ENCODE results near the gene LPCAT2. TPM values are rescaled to one million over a fixed set of nuclear protein-coding genes. Genes with fewer than 3 reads are reported as not detected.

LPCAT2 gene
- total RNA-seq, 1 experiment from 2014 or later: 62.1 TPM

- no TSS peak for BruUV-seq (replicated peaks)
- in situ Hi-C loops (cut with HindIII; ENCODE audit: low pct_unique_long_range_greater_than_20kb, low sequenced_read_pairs): no loop called here
- no peak for TF ChIP-seq REST (IDR thresholded peaks at IDR 0.05; ENCODE audit: insufficient read depth in 1 of 2, low read depth in 2 of 2, low read length in 1 of 2)
- no peak for TF ChIP-seq SIN3A (IDR thresholded peaks at IDR 0.05; ENCODE audit: borderline replicate concordance, insufficient read depth, low read depth, low read length)
- Histone ChIP-seq H3K36me3 (ENCODE audit: control insufficient read depth, insufficient read depth, low read length) (no peaks in the 10 kb centered on the region), H3K9me3 (ENCODE audit: control insufficient read depth, insufficient read depth, low read depth, low read length) (no peaks in the 10 kb centered on the region), H3K27ac (ENCODE audit: low read length) (no peak overlapping the region), H3K4me3 (ENCODE audit: low read depth in 2 of 2, low read length in 2 of 2) (no peak overlapping the region), H3K4me1 (ENCODE audit: control insufficient read depth, insufficient read depth, low read length) (no peaks in the 10 kb centered on the region), H3K27me3 (ENCODE audit: control insufficient read depth, insufficient read depth, low read length) (no peaks in the 10 kb centered on the region)
- CTCF ChIA-PET: no interaction called here
- intact Hi-C loops (cut with micrococcal nuclease; ENCODE audit: unreplicated experiment): no loop called here
- POLR2A ChIA-PET: no interaction called here
- ATAC-seq: no peak
- DNase-seq (ENCODE audit: low read depth, low spot score): no peak
These were observed 112.9 kb downstream of the LPCAT2 start for GRCh38 chr16:55621771-55622170.

- in situ Hi-C loops (cut with HindIII; ENCODE audit: low pct_unique_long_range_greater_than_20kb, low sequenced_read_pairs): no loop called here
- TF ChIP-seq REST (IDR thresholded peaks at IDR 0.05; ENCODE audit: insufficient read depth in 1 of 2, low read depth in 2 of 2, low read length in 1 of 2) (no peak), SIN3A (IDR thresholded peaks at IDR 0.05; ENCODE audit: borderline replicate concordance, insufficient read depth, low read depth, low read length) (no peak), CTCF (IDR thresholded peaks at IDR 0.05) (no peak), POLR2AphosphoS5 (IDR thresholded peaks at IDR 0.05; ENCODE audit: low read depth, low read length) (no peak), TCF7L2 (IDR thresholded peaks at IDR 0.05; ENCODE audit: low read depth, low read length) (no peak)
- ChIA-PET POLR2A (no interaction called here), CTCF (no interaction called here)
- DNase-seq (ENCODE audit: low read depth, low spot score) (no peak), ATAC-seq (no peak)
- no peaks in the 10 kb centered on the region for H3K4me1 ChIP-seq (ENCODE audit: control insufficient read depth, insufficient read depth, low read length)
- no peak overlapping the region for H3K4me3 ChIP-seq (ENCODE audit: low read depth in 2 of 2, low read length in 2 of 2)
- no TSS peak for BruUV-seq (replicated peaks)
- no peaks in the 10 kb centered on the region for H3K36me3 ChIP-seq (ENCODE audit: control insufficient read depth, insufficient read depth, low read length)
- no peaks in the 10 kb centered on the region for H3K9me3 ChIP-seq (ENCODE audit: control insufficient read depth, insufficient read depth, low read depth, low read length)
- H3K27me3 ChIP-seq (ENCODE audit: control insufficient read depth, insufficient read depth, low read length): no peaks in the 10 kb centered on the region
- no peak overlapping the region for H3K27ac ChIP-seq (ENCODE audit: low read length)
- intact Hi-C loops (cut with micrococcal nuclease; ENCODE audit: unreplicated experiment): no loop called here
These were observed 113.4 kb downstream of the LPCAT2 start for GRCh38 chr16:55622272-55622671.

Measured in Panc1 (cell line).